IPS DF 6.9 (cell line): ENCODE results near the gene CCDC124.
A peak's percentile ranks its signal among the peaks of the same experiment; 100 is the strongest.
"Not testable (repeated sequence)": the region's sequence is repeated elsewhere in the genome, so short reads cannot be mapped to it uniquely, and the experiment has no call there.

Source experiments
- DNase-seq: peaks from one replicate; pipeline ENCODE4 v3.0.0-alpha.2; 2013; ENCODE audit warnings: low read depth, low spot score
- H3K27ac ChIP-seq: one replicate; pipeline ENCODE4 v1.5.1; 2013; ENCODE audit warnings: low read length, control low read depth
- H3K27me3 ChIP-seq: 2 replicates; pipeline ENCODE4 v1.6.1; 2013; ENCODE audit warnings: mild to moderate bottlenecking, low read length; ENCODE audit not compliant: control insufficient read depth, insufficient read depth
- H3K36me3 ChIP-seq: 2 replicates; pipeline ENCODE4 v1.6.1; 2013; ENCODE audit warnings: low read length; ENCODE audit not compliant: control insufficient read depth, insufficient read depth
- H3K4me1 ChIP-seq: 2 replicates; pipeline ENCODE4 v1.6.1; 2013; ENCODE audit warnings: low read length; ENCODE audit not compliant: control insufficient read depth, insufficient read depth
- H3K4me3 ChIP-seq: 2 replicates; pipeline ENCODE4 v1.5.1; 2013; ENCODE audit warnings: mild to moderate bottlenecking, low read length
- H3K9me3 ChIP-seq: 2 replicates; pipeline ENCODE4 v1.6.1; 2013; ENCODE audit warnings: low read length, inconsistent platforms; ENCODE audit not compliant: control insufficient read depth, insufficient read depth
- WGBS: extraction: QIAGEN DNeasy Blood & Tissue Kit; methylation state at CpG from one replicate; pipeline ENCODE4 v1.1.7; 2013; ENCODE audit warnings: mixed read lengths, missing lambda C conversion rate; ENCODE audit not compliant: insufficient read length, insufficient coverage; 5-methylcytosine and 5-hydroxymethylcytosine counted together

CCDC124 gene, protein sequence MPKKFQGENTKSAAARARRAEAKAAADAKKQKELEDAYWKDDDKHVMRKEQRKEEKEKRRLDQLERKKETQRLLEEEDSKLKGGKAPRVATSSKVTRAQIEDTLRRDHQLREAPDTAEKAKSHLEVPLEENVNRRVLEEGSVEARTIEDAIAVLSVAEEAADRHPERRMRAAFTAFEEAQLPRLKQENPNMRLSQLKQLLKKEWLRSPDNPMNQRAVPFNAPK

DNA sequence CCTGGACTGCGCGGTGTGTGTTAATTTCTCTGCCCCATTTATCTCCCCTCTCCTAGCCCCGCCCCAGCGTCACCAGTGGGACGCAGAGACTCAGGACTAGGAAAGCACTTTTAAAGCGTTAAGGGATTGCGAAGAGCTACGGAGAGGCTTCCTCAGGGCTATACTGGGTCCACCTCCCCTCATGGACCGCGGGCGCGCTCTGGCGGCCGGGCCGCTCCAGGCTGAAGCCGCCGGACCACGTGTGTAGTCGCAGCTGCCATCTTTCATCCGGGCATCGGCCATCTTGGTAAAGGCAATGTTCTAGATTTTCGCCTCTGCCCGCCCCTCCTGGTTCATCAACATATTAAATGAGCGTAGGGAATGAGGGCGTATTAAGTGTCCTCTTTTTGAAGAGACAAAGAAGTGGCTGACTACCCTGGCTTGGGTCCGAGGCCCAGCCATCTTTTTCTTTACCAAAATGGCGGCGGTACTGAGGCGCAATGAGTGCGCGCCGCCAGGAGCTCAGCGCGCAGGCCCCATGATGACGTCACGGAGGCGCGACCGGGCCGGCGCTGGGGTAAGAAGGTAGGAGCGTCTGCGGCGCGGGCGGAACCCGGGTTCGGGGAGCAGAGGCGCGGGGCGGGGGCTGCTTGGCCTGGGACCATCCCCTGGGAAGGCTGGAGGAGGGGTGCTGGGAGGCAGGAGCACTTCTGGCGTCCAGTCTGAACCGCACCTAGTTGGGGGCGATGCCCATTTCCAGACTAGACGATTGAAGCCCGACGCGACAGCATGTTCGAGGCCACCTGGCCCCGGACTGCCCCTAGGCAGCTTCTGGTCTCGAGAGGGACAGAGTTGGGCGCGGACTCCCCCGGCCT lies at the start of gene CCDC124:
Gene CCDC124, plus strand, starts transcription at position 531 of the 854 bp plus-strand sequence. CDS start 3,406 bp downstream, outside the sequence.
- peak; percentile 80 for DNase-seq
- Histone ChIP-seq H3K4me1 (0 out of 2 replicates have a peak, but pooled peaks cover 2% of the 10 kb centered on the region), H3K36me3 (peaks cover 3% of the 10 kb centered on the region; the same call in 1 of the 2 replicates)

DNA sequence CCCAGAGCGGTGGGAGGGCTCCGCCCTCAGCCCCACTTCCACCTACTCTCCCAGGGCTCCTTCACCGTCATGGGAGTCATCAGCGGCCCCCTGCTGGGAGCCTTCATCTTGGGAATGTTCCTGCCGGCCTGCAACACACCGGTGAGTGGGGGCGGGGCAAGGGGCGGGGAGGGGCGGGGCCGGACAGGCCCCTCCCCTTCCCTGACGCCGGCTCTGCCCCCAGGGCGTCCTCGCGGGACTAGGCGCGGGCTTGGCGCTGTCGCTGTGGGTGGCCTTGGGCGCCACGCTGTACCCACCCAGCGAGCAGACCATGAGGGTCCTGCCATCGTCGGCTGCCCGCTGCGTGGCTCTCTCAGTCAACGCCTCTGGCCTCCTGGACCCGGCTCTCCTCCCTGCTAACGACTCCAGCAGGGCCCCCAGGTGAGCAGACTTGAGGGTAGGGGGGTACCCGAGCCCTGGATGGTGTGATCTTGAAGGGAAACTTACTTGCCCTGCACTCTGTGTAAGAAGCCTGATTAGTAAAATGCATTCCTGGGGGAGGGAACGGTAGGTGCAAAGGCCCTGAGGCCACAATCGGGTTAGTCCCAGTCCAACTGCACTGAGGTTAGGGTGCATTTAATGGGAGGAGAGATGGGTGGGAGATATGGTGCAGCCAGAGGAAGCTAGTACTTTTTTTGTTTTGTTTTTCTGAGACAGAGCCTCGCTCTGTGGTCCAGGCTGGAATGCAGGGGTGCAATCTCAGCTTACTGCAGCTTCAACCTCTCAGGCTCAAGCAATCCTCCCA lies 49.0 kb upstream of the CCDC124 start:
- WGBS: no CpG with 5 or more reads among the region's 33 CpGs

More for the DNA sequence above, at the start of gene CCDC124:
- WGBS: no CpG with 5 or more reads among the region's 64 CpGs
- H3K4me3 ChIP-seq: peak within 1 kb of the TSS; percentile 92
- H3K27ac ChIP-seq: no peak within 1 kb of the TSS
- no peaks in the 10 kb centered on the region for H3K9me3 ChIP-seq
- no peaks in the 10 kb centered on the region for H3K27me3 ChIP-seq

DNA sequence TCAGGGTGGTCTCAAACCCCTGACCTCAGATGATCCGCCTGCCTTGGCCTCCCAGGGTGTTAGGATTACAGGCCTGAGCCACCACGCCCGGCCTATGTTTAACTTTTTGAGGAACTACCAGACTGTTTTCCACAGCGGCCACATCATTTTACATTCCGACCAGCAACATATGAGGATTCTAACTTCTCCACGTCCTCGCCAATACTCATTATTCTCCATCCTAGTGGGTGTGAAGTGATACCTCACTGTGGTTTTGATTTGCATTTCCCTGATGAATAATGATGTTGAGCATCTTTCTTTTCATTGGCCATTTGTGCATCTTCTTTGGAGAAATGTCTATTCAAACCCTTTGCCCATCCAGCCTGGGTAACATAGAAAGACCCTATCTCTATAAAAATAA lies 46.3 kb upstream of the CCDC124 start:
- H3K27ac ChIP-seq: no peak overlapping the region
- H3K36me3 ChIP-seq: no peaks in the 10 kb centered on the region
- no peaks in the 10 kb centered on the region for H3K4me1 ChIP-seq
- no CpG with 5 or more reads among the region's 7 CpGs for WGBS
- H3K27me3 ChIP-seq: no peaks in the 10 kb centered on the region
- no peak overlapping the region for H3K4me3 ChIP-seq
- DNase-seq: no peak
- no peaks in the 10 kb centered on the region for H3K9me3 ChIP-seq

More for the DNA sequence above, 49.0 kb upstream of the CCDC124 start:
- no peaks in the 10 kb centered on the region for H3K36me3 ChIP-seq
- no peaks in the 10 kb centered on the region for H3K27me3 ChIP-seq
- H3K27ac ChIP-seq: no peak overlapping the region
- H3K9me3 ChIP-seq: no peaks in the 10 kb centered on the region
- H3K4me3 ChIP-seq: no peak overlapping the region
- DNase-seq: no peak
- H3K4me1 ChIP-seq: no peaks in the 10 kb centered on the region

DNA sequence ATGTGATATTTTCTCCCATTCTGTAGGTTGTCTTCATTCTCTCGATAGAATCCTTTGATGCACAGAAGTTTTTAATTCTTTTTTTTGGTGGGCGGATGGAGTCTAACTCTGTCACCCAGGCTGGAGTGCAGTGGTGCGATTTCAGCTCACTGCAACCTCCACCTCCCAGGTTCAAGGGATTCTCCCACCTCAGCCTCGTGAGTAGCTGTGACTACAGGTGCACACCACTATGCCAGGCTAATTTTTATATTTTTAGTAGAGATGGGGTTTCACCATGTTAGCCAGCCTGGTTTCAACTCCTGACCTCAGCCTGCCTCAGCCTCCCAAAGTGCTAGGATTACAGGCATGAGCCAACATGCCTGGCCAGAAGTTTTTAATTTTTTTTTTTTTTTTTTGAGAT lies 45.6 kb upstream of the CCDC124 start:
- no CpG with 5 or more reads among the region's 4 CpGs for WGBS
- DNase-seq, H3K27ac ChIP-seq, H3K9me3 ChIP-seq, H3K36me3 ChIP-seq, H3K4me3 ChIP-seq, H3K27me3 ChIP-seq, H3K4me1 ChIP-seq: not testable (repeated sequence)

DNA sequence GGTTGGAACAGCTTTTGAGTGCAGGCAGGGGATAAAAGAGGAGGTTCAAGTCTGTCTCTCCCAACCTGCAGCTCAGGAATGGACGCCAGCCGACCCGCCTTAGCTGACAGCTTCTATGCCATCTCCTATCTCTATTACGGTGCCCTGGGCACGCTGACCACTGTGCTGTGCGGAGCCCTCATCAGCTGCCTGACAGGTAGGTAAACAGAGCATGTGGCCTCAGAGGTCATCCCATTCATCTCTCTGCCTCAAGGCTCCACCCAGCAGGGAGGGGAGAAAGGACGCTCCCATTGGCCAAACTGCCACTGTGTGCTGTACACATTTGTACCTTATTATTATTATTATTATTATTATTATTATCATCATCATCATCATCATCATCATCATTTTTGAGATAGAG lies 44.6 kb upstream of the CCDC124 start:
- Histone ChIP-seq H3K27me3 (no peaks in the 10 kb centered on the region), H3K9me3 (no peaks in the 10 kb centered on the region), H3K27ac (no peak overlapping the region), H3K36me3 (no peaks in the 10 kb centered on the region), H3K4me1 (no peaks in the 10 kb centered on the region), H3K4me3 (no peak overlapping the region)
- DNase-seq: no peak
- WGBS: no CpG with 5 or more reads among the region's 7 CpGs

DNA sequence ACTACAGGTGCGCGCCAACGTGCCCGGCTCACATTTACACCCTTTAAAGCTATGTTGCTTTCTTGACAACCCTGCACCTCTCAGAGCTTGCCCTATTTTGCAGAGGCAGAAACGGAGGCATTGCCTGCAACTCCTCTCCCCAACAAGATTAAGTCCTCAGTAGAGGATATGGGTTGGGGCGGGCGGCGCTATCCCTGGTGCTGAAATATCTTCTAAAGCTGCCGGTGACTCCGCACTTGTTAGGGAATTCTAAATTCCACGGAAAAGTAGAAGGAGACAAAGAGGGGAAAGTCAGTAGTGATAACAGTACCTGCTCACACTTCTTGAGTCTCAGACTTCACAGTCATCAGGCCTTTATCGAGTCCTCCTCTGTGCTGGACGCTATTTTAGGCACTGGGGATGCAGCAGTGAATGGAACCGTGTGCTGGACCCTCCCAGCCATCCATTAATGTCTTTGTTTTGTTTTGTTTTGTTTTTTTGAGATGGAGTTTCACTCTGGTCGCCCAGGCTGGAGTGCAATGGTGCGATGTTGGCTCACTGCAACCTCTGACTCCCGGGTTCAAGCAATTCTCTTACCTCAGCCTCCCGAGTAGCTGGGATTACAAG lies 43.1 kb upstream of the CCDC124 start:
- WGBS: no CpG with 5 or more reads among the region's 18 CpGs
- H3K9me3 ChIP-seq: no peaks in the 10 kb centered on the region
- H3K4me1 ChIP-seq: no peaks in the 10 kb centered on the region
- no peak overlapping the region for H3K4me3 ChIP-seq
- H3K27ac ChIP-seq: no peak overlapping the region
- H3K27me3 ChIP-seq: no peaks in the 10 kb centered on the region
- DNase-seq: no peak
- peaks cover 4% of the 10 kb centered on the region; the same call in 1 of the 2 replicates for H3K36me3 ChIP-seq

DNA sequence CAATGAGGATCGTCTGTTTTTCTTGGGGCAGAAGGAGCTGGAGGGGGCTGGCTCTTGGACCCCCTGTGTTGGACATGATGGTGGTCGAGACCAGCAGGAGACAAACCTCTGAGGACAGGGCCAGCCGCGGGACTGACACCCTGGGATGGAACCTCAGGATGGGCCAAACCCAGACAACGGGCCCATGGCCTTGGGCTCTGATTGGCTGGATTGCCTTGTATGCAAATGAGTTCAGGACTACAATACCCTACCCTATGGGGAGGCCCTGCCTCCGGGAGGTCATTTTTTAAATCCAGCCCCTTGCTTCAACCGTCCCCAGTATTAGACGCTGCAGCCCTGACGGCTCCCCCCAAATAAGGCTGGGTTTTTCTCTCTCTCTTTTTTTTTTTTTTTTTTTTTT lies 39.0 kb upstream of the CCDC124 start:
- Histone ChIP-seq H3K27me3 (no peaks in the 10 kb centered on the region), H3K9me3 (no peaks in the 10 kb centered on the region), H3K27ac (no peak overlapping the region), H3K4me3 (no peak overlapping the region), H3K4me1 (no peaks in the 10 kb centered on the region), H3K36me3 (peaks cover 4% of the 10 kb centered on the region; the same call in 1 of the 2 replicates)
- DNase-seq: no peak
- no CpG with 5 or more reads among the region's 9 CpGs for WGBS

DNA sequence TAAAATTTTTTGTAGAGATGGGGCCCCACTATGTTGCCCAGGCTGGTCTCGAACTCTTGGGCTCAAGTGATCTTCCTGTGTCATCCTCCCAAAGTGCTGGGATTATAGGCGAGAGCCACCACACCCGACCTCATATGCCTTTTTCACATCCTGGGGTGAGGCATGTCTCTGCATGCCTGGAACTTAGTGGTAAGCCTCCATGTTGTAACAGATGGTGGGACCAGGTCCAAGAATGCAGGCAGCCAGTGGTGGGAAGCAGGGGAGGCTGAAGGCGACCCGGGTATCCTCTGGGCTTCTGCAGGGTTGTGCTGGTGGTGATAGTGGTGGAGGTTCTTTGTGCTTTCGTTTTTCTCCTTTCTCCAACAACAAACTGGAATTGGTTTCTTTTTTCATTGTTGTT lies 30.1 kb upstream of the CCDC124 start:
- WGBS: no CpG with 5 or more reads among the region's 6 CpGs
- Histone ChIP-seq H3K4me3 (no peak overlapping the region), H3K27ac (no peak overlapping the region), H3K27me3 (no peaks in the 10 kb centered on the region), H3K36me3 (no peaks in the 10 kb centered on the region), H3K9me3 (no peaks in the 10 kb centered on the region), H3K4me1 (no peaks in the 10 kb centered on the region)
- DNase-seq: no peak

DNA sequence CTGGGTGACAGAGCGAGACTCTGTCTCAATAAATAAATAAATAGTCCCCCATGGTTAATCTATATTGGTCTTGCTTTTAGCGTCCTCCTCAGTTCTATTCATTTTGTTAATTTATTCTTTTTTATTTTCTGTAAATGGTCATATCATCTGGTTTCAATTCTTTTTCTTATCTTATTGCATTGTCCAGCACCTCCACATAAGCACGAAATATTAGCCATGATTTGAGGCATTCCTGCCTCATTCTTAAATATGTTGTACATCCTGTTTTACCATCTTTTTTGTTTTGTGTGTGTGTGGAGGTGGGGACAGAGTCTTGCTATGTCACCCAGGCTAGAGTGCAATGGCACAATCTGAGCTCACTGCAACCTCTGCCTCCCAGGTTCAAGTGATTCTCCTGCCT lies 24.6 kb upstream of the CCDC124 start:
- Histone ChIP-seq H3K4me3 (no peak overlapping the region), H3K27ac (no peak overlapping the region), H3K27me3 (no peaks in the 10 kb centered on the region), H3K9me3 (no peaks in the 10 kb centered on the region), H3K36me3 (no peaks in the 10 kb centered on the region), H3K4me1 (no peaks in the 10 kb centered on the region)
- no CpG with 5 or more reads among the region's 3 CpGs for WGBS
- DNase-seq: no peak
